B cell (primary cell): Measurements from ENCODE around the gene IFITM1. TPM values are rescaled to one million over a fixed set of nuclear protein-coding genes. Genes with fewer than 3 reads are reported as not detected.
A peak's percentile ranks its signal among the peaks of the same experiment; 100 is the strongest.

Experiments
- ATAC-seq: fragments of 200-7000 bp; cut with Tn5 transposase; one replicate; pipeline ENCODE4 v1.10.0; 2021; ENCODE audit warnings: low read depth, mild to moderate bottlenecking, moderate number of reproducible peaks, moderate library complexity
- CTCF ChIA-PET: fragments of 350-600 bp; sonication (Branson Sonifier 250); formaldehyde crosslinking; loops from one replicate; lab custom pipeline; 2021; ENCODE audit warnings: antibody characterized with exemption, inconsistent platforms; lab: Charles Lee
- POLR2A ChIA-PET: fragments of 350-600 bp; sonication (Branson Sonifier 250); formaldehyde crosslinking; loops from one replicate; lab custom pipeline; 2021; ENCODE audit warnings: antibody characterized with exemption; lab: Charles Lee
- DNase-seq: peaks from one replicate; pipeline ENCODE4 v3.0.0; 2013
- H2AFZ ChIP-seq: 2 replicates; pipeline ENCODE4 v1.6.1; 2012; ENCODE audit warnings: mild to moderate bottlenecking, low read depth, low read length; ENCODE audit not compliant: insufficient read depth, poor library complexity, severe bottlenecking
- H3K27ac ChIP-seq, 2 donors: 1 replicate in 1 of 2; 2 replicates in 1 of 2; pipeline ENCODE4 v1.5.1; 2012 to 2013; ENCODE audit warnings: low read length in 2 of 2, mild to moderate bottlenecking in 2 of 2, moderate library complexity in 1 of 2
- H3K27me3 ChIP-seq, 4 experiments: fragments of 200-600 bp in 1 of 4; sonication (generic) in 1 of 4; replicated peaks in 1 of 4; 1 replicate in 2 of 4; 2 replicates in 2 of 4; pipeline versions ENCODE4 v1.6.1 to v1.7.0; 2013 to 2016; ENCODE audit warnings: low read length in 3 of 4, mild to moderate bottlenecking in 2 of 4, mixed read lengths in 1 of 4, moderate library complexity in 1 of 4; ENCODE audit not compliant: insufficient read depth in 4 of 4, control insufficient read depth in 3 of 4; ENCODE audit errors: control extremely low read depth in 1 of 4
- H3K36me3 ChIP-seq, 2 experiments: replicated peaks in 1 of 2; 1 replicate in 1 of 2; 2 replicates in 1 of 2; pipeline versions ENCODE4 v1.6.1 to v1.7.1; 2013; ENCODE audit warnings: low read length in 1 of 2; ENCODE audit not compliant: insufficient read depth in 2 of 2, control insufficient read depth in 1 of 2; ENCODE audit errors: control extremely low read depth in 1 of 2, extremely low read depth in 1 of 2
- H3K4me1 ChIP-seq, 2 donors: fragments of 200-600 bp in 1 of 2; sonication (generic) in 1 of 2; 1 replicate in 1 of 2; 2 replicates in 1 of 2; pipeline versions ENCODE4 v1.5.1 to v1.6.1; 2013 to 2017; ENCODE audit warnings: low read length in 2 of 2; ENCODE audit not compliant: control insufficient read depth in 2 of 2, insufficient read depth in 2 of 2
- H3K4me2 ChIP-seq: replicated peaks from 2 replicates; pipeline ENCODE3; 2012; ENCODE audit warnings: mild to moderate bottlenecking, low read depth, low read length; ENCODE audit not compliant: poor library complexity, severe bottlenecking
- H3K4me3 ChIP-seq, 5 experiments: fragments of 200-600 bp in 1 of 5; sonication (generic) in 1 of 5; 1 replicate in 3 of 5; 2 replicates in 2 of 5; pipeline versions ENCODE4 v1.5.1 to v1.7.0; 2011 to 2016; ENCODE audit warnings: low read length in 4 of 5, mild to moderate bottlenecking in 4 of 5, low read depth in 2 of 5, control low read depth in 1 of 5, moderate library complexity in 1 of 5; ENCODE audit not compliant: insufficient read depth in 1 of 5; ENCODE audit errors: control extremely low read depth in 1 of 5, extremely low read depth in 1 of 5
- H3K79me2 ChIP-seq: fragments of 200-600 bp; sonication (generic); one replicate; pipeline ENCODE4 v1.6.0; 2016; ENCODE audit warnings: low read length; ENCODE audit not compliant: control insufficient read depth, insufficient read depth
- H3K9ac ChIP-seq: fragments of 200-600 bp; sonication (generic); 2 replicates; pipeline ENCODE4 v1.6.1; 2017; ENCODE audit warnings: mild to moderate bottlenecking, low read length, moderate library complexity
- H3K9me3 ChIP-seq, 3 donors: one replicate each; pipeline versions ENCODE4 v1.6.1 to v1.7.1; 2013; ENCODE audit warnings: low read length in 2 of 3; ENCODE audit not compliant: control insufficient read depth in 2 of 3, insufficient read depth in 1 of 3; ENCODE audit errors: control extremely low read depth in 1 of 3
- H4K20me1 ChIP-seq: 2 replicates; pipeline ENCODE4 v1.6.0; 2012; ENCODE audit warnings: mild to moderate bottlenecking, low read length; ENCODE audit not compliant: insufficient read depth, control insufficient read depth, poor library complexity, severe bottlenecking
- H3K27ac Mint-ChIP-seq: one replicate; pipeline ENCODE4 v1.8.0; 2021; ENCODE audit warnings: mixed read lengths
- H3K27me3 Mint-ChIP-seq: one replicate; pipeline ENCODE4 v1.8.0; 2021; ENCODE audit warnings: mixed read lengths
- H3K4me1 Mint-ChIP-seq: one replicate; pipeline ENCODE4 v1.8.0; 2021; ENCODE audit warnings: mixed read lengths
- H3K4me3 Mint-ChIP-seq: one replicate; pipeline ENCODE4 v1.8.0; 2021; ENCODE audit warnings: mixed read lengths
- H3K9me3 Mint-ChIP-seq: one replicate; pipeline ENCODE4 v1.8.0; 2022; ENCODE audit warnings: mixed read lengths; ENCODE audit not compliant: insufficient read depth
- CTCF ChIP-seq: fragments of 200-600 bp; IDR thresholded peaks from one replicate; pipeline ENCODE4 v1.8.0; 2022; ENCODE audit warnings: antibody characterized with exemption, mild to moderate bottlenecking
- EZH2 ChIP-seq: IDR thresholded peaks from 2 replicates; pipeline ENCODE4 v1.6.1; 2012; ENCODE audit warnings: borderline replicate concordance, low read depth, mild to moderate bottlenecking, moderate library complexity, low read length; ENCODE audit not compliant: insufficient read depth, poor library complexity, severe bottlenecking
- WGBS: methylation state at CpG from one replicate; pipeline ENCODE4 v1.1.5; 2013; ENCODE audit warnings: missing lambda C conversion rate; ENCODE audit not compliant: insufficient coverage; 5-methylcytosine and 5-hydroxymethylcytosine counted together
- intact Hi-C: fragments of 100-400 bp; cut with micrococcal nuclease; formaldehyde crosslinking; loops from one replicate; pipeline ENCODE4 v1.10.0; 2022
- polyA plus RNA-seq: library from polyadenylated mRNA; depleted of rRNA; stranded (reverse); fragments of >200 nt; gene quantifications from 2 replicates; pipeline ENCODE4 v1.2.3, GENCODE V29; 2012
- total RNA-seq, 2 donors: library from RNA; stranded (reverse); fragments of 120-200 nt in 1 of 2; gene quantifications; 1 replicate in 1 of 2; 2 replicates in 1 of 2; pipeline versions ENCODE4 v1.2.3 to v1.2.4, GENCODE V29; 2013 to 2022

The IFITM1 gene
- total and polyA plus RNA-seq, 2 donors (not counting 1 experiment from before 2014, with no cell fraction given): 19.5 to 83.7 TPM

- peak overlapping the region; percentile 44 for H3K4me3 Mint-ChIP-seq
- Histone ChIP-seq H4K20me1 (no peaks in the 10 kb centered on the region), H2AFZ (no peak overlapping the region), H3K4me3 (no peak overlapping the region), H3K36me3 (no peaks in the 10 kb centered on the region), H3K79me2 (peaks cover 8% of the 10 kb centered on the region), H3K9me3 (no peaks in the 10 kb centered on the region), H3K27me3 (peaks cover 0 to 6% (median 2%) of the 10 kb centered on the region in 4 experiments), H3K4me1 (peaks cover 18 to 25% of the 10 kb centered on the region in 2 donors), H3K9ac (no peak overlapping the region), H3K27ac (no peak overlapping the region), H3K4me2 (no peak overlapping the region)
- DNase-seq (no peak), ATAC-seq (no peak)
- CTCF ChIA-PET: interaction anchor here (0.9 to 5.6 kb wide), 3 partner anchors 21 to 41 kb away, joined by 4 to 35 read pairs (median 5); no protein-coding TSS in a partner anchor
- POLR2A ChIA-PET: interaction anchor here (1.8 kb wide), 1 partner anchor 24 kb away, joined by 5 read pairs; no protein-coding TSS in a partner anchor
- peak overlapping the region; percentile 50 for H3K27ac Mint-ChIP-seq
- TF ChIP-seq CTCF (no peak), EZH2 (no peak)
- 96% methylated on average over 44 of the region's 44 CpGs for WGBS
- peaks cover 4% of the 10 kb centered on the region for H3K27me3 Mint-ChIP-seq
- H3K9me3 Mint-ChIP-seq: no peaks in the 10 kb centered on the region
- peaks cover 20% of the 10 kb centered on the region for H3K4me1 Mint-ChIP-seq
- intact Hi-C loops: no loop called here
Measured at GRCh38 chr11:291281-292210, 22.3 kb upstream of the IFITM1 start.
